Cerebellar cortex (tissue), 1 donor: ENCODE data around the gene ATXN7L2.

Experiments used
- DNase-seq: peaks from one replicate; pipeline ENCODE4 v3.0.0-alpha.2; 2015; ENCODE audit warnings: low spot score

ATXN7L2 gene

GRCh38 chr1:109477821-109478220 is 5.9 kb upstream of the ATXN7L2 start:
- no peak for DNase-seq

GRCh38 chr1:109478806-109479205 is 4.9 kb upstream of the ATXN7L2 start:
- DNase-seq, result no peak

- DNase-seq, result no peak
These were observed 4.4 kb upstream of the ATXN7L2 start for GRCh38 chr1:109479311-109479710.

GRCh38 chr1:109479901-109480300 is 3.8 kb upstream of the ATXN7L2 start:
- DNase-seq, result no peak

DNA sequence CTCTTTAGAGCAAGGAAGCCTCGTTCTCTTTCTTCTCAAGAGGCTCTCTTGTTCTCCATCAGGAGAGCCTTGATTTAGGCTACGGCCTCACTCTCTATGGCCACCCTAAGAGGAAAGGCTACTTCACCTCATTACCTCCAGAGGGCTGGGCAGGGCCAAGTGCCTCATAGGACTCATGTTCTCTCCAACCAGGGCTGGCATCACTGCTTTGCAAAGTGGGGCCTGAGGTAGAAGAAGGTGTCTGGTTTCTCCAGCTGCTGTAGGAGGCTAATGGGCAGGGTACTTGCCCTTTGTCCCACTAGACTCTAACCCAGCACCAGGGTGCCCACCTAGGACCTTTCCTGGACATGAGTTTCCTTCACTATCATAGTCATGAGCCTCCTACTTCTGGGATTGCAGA is 2.1 kb upstream of the ATXN7L2 start:
- no peak for DNase-seq

- peak; percentile 68 for DNase-seq
These were observed 1.5 kb upstream of the ATXN7L2 start for GRCh38 chr1:109482242-109482641.

DNA sequence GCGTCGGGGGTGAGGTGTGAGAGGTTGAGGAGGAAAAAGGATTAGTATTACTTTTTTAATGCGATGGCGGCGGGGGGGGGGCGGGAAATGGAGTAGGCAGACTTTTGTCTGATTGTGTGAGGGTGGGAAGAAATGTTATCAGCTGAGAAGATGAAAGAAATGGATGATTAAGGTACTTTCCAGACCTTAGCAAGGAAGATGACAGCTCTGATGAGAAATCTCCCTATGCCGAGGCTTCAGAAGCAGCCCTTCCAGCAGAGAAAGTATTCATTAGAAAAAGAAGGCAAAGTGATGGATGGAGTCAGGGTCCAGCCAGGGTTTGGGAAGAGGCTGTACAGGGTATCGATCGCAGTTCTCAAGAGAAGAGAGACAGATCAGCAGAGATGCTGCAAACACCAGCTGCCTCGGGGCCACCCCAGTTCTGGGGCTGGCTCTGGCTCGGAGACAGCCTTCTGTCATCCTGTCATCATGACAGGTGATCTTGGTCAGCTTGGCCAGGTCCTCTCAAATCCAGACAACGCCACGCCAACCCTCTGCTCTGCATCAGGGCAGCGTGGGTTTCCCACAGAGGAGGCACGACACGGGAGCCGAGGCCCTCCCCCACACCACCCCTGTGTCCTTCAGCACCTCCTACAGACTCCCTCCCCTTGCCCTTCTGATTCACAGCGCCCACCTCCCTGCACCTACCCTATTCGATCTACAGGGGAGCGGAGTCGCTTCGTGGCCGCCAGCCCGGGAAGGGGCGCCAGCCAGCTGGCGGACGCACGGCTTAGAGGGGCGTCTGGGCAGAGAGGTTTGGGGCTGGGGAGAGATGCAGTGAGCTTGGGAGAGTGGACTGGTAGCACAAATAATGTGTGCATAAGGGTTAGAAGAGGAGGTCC is 674 bp upstream of the ATXN7L2 start:
- peak; percentile 64 for DNase-seq

GRCh38 chr1:109484519-109484975 is 842 bp downstream of the ATXN7L2 start:
- DNase-seq, result no peak

DNA sequence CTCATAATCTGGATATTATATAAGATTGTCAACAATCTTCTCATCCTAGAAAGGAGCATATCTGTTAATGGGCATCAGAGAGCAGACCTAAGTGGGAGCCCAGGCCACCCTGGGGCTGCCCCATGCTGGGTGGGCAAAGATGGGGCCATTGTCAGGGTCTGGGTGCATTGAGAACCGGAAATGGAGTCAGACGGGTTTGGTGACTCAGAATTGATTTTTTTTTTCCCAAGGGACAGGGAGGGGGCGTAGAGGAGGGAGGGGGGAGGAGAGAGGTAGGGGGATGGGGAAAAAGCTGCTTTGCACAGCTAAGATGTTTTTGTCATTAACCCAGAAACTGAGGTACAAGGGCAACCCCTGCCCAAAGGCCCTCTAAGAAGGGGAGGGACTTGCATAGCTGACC is 1.3 kb downstream of the ATXN7L2 start:
- DNase-seq, result no peak

- no peak for DNase-seq
These were observed 3.6 kb downstream of the ATXN7L2 start for GRCh38 chr1:109487261-109487660.

DNA sequence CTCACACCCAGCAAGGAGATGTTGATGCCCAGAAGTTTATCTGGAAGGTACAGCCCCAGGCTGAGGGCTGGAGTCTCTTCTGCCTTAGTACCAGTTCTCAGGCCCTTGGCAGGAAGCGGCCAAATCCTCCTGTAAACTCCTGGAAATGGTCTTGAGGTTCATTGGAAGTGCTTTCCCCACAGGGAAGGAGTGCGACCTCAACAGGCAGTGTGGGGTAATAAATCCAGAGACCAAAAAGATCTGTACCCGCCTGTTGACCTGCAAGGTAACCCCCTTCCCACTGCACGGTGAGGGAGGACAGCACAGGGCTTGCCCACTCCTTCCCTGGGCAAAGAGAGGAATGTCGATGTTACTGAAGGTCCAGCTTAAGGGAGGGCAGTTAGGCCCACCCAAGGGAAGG is 4.5 kb downstream of the ATXN7L2 start:
- DNase-seq, result no peak

GRCh38 chr1:109488696-109489095 is 5.0 kb downstream of the ATXN7L2 start:
- DNase-seq, result no peak

- peak; percentile 89 for DNase-seq
These were observed 6.6 kb downstream of the ATXN7L2 start for GRCh38 chr1:109490029-109490933.

GRCh38 chr1:109490934-109491302 is 7.2 kb downstream of the ATXN7L2 start:
- no peak for DNase-seq

GRCh38 chr1:109491372-109491771 is 7.7 kb downstream of the ATXN7L2 start:
- peak; percentile 54 for DNase-seq

DNA sequence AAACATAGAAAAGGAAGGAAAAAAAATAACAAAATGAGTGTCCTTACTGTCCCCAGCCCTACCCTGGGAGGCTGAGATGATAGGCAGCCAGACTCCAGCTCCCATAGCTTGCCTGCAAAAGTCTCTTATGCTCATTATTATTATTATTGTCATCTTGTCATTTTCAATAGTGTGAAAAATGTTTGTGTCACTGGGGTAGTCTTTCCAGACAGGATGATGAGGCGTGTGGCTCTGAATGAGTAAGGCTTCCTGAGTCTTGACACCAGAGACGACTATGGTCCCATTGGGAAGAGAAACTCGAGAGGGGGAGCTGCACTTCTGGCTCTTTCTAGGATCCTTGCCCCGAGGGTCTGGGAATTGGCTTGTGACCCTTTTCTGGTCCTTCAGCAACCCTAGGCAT is 9.1 kb downstream of the ATXN7L2 start:
- DNase-seq, result no peak

DNA sequence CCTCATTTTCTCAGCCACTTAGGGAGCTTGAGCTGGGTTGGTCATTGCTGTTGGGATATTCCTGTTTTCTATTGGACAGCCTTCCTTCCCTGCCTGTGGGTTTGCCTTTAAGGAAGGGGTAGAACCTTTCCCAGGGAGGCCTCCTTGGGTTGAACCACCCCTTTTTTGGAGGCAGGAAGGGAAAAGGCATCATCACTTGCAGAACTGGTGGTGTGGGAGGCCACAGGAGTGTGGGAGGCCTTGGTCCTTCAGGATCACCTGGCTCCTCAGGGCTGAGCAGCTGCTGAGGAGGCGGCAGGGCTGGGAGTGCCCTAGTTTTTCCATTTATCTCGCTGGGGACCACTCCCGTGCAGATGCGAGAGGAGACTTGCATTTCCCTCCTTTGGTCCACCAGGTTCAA is 9.5 kb downstream of the ATXN7L2 start:
- no peak for DNase-seq

- DNase-seq, result peak; percentile 80
These were observed 10.3 kb downstream of the ATXN7L2 start, which contains the start of gene CYB561D1 for GRCh38 chr1:109493805-109494539. Gene CYB561D1 (plus strand): TSS chr1:109494094. CDS start chr1:109494140, 46 bp downstream.

DNA sequence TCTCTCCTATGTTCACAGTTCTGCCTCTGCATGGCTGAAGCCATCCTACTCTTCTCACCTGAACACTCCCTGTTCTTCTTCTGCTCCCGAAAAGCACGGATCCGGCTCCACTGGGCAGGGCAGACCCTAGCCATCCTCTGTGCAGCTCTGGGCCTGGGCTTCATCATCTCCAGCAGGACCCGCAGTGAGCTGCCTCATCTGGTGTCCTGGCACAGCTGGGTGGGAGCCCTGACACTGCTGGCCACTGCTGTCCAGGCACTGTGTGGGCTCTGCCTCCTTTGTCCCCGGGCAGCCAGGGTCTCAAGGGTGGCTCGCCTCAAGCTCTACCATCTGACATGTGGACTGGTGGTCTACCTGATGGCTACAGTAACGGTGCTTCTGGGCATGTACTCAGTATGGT is 12.0 kb downstream of the ATXN7L2 start:
- no peak for DNase-seq

DNA sequence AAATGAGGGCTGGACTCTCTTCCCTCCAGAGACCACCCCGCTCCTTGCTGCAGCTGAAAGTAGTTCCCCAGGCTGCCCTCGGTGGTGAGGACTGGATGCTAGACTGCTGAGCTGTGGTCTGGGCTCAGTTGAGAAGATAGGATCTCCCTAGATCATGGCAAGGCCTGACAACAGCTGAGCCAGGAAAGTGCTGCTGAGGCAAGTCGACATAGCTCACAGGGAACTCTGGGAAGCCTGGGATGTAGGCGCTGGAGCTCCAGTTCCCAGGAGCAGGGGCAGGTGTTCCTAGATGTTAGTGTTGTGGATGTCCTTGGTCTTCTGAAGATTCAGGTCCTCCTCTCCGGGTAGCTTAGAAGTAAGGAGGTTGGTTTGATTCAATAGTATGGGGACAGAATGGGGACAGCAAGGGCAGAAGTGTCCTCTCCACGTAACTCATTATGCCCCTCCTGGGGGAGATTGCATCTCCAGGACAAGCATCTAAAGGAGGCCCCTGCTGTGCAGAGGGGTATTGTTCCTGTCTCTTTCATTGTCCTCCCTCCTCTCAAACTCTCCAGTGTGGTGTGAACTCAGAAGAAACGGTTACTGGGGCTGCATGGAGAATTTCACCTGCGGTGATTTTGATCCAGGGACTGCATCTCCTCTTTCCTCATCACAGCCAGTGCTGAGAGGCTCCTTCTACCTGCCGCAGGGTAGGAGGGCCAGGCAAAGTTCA is 13.9 kb downstream of the ATXN7L2 start:
- no peak for DNase-seq

GRCh38 chr1:109498161-109498801 is 14.6 kb downstream of the ATXN7L2 start:
- DNase-seq, result peak; percentile 69
